ENCODE results near the gene SSTR5.

DNA sequence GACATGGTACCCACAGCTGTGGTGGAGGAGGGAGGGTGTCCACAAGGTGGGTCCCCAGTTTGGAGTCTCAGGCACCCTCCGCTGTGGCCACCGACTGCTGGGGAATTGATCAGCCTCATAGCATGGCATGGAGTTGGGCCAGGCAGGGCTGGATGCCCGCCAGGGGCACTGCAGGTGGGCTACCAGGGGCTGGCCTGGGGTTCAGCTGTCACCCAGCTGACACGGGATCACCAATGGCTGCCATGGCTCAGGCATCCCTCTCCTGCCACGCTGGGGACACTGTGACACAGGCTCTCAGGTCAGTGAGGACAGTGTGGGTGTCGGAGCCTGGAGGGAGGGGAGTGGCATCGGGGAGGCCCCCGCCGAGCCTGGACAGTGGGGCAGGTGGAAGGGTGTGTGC is 19.8 kb upstream of the SSTR5 start:
- TF ChIP-seq POLR2A (IDR thresholded peaks at IDR 0.05) (no peak), CTCF (IDR thresholded peaks at IDR 0.05) (no peak), EP300 (IDR thresholded peaks at IDR 0.05) (no peak)
